NCI-H146 treated with DMSO at 0.1 percent for 48 hours (cell line): ENCODE measurements around the gene COA5.

ENCODE experiments used
- DNase-seq: peaks from one replicate; lab custom pipeline; 2025; ENCODE audit not compliant: unreplicated experiment; lab: John Stamatoyannopoulos, UW

The COA5 gene, protein sequence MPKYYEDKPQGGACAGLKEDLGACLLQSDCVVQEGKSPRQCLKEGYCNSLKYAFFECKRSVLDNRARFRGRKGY

DNA sequence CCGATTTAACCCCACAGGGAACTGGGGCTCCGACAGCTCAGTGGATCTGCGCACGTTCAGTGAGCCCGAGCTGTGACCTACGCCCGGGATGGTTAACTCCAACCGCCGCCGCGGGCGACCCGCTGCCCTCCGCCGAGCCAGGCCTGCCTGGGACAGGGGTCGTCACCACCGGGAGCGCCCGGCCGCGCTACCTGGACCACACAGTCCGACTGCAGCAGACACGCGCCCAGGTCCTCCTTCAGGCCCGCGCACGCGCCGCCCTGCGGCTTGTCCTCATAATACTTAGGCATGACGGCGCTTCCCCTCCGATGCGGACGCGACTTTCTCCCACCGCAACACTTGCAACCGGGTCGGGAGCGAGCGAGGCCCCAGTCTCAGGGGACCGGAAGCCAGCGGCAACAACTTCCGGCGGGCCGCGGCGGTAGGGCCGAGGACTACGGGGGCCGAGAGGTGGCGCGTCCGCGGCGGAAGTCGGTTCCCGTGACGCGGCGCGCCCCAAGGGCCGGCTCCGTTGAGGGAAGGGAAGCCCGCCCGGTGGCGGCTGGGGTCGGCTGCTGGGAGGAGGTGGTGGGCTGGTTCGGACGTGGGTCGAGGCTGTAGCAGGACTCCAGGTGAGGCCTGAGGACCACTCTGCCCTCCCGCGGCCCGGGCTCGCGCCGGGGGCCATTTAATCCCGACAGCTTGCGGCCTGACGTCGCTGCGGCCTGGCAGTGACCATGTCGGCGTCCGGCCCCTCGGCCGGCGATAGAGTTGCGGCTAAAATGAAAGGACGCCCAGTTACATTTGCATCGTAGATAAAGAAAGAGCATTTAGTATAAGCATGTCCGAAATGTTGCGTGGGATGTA is at the start of gene COA5, which contains the start of gene UNC50:
Gene COA5 (minus strand): TSS at position 397 of the 846 bp plus-strand sequence. CDS start 107 bp downstream, at position 290.
Gene UNC50 (plus strand): TSS at position 474 of the 846 bp plus-strand sequence. CDS start 1,171 bp downstream, outside the sequence.
- DNase-seq = peak; percentile 75

DNA sequence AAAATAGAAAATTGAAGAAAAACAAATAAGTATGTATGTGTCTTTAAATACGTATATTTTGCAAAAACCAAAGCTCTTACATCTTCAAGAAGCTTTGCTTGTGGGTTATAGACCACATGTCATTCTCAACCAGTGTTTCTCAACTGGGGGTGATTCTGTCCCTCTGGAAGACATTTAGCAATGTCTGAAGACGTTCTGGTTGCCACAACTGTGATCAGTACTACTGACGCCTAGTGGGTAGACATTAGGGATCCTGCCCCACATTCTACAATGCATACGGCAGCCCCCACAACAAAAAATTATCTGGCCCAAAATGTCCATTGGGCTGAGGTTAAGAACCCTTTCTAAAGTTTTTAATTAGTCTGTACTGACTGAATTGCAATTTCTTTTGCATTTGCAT is 48.5 kb upstream of the COA5 start:
- DNase-seq = no peak

DNA sequence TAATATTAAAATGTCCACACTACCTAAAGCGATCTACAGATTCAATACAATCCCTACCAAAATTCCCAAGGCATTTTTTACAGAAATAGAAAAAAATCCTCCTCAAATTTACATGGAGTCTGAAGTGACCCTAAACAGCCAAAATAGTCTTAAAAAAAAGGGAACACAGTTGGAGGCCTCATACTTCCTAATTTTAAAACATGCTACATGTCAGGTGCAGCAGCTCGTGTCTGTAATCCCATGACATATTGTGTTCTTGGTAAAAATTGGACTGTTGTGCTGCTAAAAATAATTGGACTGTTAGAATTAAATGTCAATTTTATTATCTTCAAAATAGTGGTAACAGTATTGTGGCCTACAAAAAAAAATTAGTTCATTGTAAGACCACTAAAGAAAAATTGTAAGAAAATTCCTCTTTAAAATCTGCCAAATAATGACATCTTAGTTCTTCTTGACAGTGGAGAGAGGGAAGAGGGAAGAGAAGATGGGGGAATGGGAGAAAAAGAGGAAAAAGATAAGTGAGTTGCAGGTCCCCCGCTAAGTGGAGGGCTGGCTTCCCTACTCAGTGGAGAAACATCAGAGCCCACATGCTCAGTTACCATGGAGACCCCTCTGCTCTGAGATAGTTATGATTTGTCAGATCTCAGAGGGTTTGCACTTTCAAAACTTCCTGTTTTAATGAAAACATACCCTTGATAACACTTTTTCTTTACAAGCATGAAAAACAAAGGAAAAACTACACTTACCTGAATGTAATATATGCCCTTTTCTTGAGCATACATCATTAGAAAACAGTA is 46.6 kb upstream of the COA5 start:
- DNase-seq = no peak

DNA sequence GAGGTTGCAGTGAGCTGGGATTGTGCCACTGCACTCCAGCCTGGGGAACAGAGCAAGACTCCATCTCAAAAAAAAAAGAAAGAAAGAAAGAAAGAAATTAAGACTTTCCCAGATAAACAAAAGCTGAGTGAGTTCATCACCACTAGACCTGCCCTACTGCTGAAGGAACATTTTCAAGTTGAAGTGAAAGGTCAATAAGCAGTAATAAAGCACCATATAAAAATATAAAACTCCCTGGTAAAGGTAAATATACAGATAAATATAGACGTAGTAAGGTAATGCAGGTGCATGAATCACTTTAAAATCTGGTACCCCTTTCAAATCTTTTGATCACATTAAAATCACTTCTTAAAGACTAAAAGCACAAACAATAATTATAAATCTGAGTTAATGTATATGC is 42.7 kb upstream of the COA5 start:
- no peak for DNase-seq

DNA sequence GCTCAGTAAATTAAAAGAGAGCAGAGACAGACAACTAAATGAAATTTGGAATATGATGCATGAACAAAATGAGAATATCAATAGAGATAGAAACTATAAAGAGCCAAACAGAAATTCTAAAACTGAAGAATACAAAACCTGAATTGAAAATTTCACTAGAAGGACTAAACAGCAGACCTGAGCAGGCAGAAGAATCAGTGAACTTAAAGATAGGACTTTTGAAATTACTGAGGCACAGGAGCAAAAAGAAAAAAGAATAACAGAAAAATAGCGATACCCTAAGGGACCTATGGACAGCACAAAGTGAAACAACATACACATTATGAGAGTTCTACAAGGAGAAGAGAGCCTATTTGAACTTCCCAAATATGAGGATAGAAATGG is 41.7 kb upstream of the COA5 start:
- DNase-seq = no peak

DNA sequence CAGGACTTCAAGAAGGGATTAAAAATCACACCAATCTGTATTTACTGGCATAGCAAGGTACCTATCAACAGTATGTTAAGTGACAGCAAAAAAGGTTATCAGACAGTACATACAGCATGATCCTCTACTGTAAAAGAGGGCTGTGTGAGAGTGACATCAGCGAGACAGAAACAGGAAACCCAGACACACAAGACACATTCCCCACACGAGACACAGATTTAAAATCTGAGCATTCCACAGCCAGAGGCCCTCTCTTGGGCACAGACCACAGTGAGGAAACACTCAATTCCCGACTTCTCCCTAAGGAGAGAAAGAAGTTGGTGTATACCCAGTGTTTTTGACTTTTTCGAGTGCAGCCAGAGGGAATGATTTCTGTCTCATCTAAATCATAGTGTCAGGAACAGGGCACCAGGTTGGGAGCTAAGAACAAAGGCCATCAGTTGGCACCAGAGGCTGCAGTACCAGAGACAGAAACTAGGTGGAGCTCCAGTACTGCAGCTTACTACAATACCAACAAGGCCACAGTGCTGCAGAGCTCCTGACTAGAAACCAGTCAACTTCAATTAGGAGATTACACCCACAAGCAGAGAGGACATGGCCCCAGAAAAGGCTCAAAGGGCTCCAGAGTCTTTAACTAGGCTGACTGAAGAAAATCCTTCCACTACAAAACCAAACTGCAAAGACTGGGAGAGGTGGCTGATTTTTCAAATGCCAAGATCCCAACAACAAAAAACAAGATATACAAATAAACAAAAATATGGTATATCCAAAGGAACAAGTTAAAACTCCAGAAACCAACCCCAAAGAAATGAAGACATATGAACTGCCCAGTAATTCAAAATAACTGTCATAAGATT is 41.1 kb upstream of the COA5 start:
- DNase-seq = peak; percentile 69

DNA sequence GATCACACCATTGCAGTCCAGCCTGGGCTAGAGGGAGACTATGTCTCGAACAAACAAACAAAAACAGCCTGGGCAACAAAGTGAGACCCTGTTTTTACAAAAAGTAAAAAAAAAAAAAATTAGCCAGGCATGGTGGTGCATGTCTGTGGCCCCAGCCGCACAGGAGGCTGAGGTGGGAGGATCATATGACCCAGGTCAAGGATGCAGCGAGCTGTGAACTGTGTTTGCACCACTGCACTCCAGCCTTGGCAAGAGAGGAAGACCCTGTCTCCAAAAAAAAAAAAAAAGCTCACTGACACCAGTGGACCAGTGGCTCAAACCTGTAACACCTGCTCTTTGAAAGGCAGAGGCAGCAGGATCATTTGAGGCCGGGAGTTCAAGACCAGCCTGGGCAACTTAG is 40.1 kb upstream of the COA5 start:
- no peak for DNase-seq

DNA sequence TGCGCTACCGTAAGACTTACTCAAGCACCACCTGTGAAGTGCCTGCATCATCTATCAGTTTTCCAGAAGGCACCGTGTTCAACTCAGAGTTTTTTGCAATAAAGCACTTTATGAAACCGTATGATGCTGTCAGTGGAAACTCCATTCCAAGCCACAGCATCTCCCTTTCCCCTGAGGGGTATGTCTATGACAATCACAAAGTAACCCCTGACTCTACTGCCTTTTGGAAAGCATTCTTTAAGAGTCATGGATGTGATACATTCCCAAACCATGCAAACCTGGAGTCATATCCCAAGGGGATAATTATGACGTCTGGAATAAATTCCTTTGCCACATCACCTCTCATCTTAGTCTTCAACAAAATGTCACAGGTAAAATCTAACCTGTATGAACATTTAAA is 39.3 kb upstream of the COA5 start:
- no peak for DNase-seq

DNA sequence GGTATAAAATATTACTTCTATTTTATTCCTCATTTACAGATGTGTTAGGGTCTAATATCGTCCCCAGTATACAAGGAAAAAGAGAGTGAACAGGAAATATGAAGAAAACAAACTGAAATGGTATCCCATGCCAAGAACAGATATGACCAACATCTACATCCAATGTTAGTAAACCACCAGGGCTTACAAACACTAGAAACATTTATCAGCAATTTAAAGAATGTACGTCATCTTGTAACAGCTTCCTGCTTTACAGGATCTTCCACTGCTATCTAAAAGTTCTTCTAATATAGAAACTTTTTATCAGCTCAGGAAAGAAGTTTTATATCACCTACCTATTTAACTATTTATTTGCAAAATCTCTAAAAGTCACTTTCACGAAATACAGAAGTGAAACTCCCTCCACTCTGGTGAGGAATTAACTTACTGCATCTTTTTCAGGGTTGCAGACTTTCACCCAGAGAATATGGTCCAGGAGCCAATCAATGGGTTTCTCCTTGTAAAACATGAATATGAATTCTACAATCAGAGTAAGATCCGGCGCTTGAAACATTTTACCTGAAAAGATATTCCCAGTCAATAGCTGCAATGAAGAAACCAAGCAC is 35.3 kb upstream of the COA5 start:
- no peak for DNase-seq

DNA sequence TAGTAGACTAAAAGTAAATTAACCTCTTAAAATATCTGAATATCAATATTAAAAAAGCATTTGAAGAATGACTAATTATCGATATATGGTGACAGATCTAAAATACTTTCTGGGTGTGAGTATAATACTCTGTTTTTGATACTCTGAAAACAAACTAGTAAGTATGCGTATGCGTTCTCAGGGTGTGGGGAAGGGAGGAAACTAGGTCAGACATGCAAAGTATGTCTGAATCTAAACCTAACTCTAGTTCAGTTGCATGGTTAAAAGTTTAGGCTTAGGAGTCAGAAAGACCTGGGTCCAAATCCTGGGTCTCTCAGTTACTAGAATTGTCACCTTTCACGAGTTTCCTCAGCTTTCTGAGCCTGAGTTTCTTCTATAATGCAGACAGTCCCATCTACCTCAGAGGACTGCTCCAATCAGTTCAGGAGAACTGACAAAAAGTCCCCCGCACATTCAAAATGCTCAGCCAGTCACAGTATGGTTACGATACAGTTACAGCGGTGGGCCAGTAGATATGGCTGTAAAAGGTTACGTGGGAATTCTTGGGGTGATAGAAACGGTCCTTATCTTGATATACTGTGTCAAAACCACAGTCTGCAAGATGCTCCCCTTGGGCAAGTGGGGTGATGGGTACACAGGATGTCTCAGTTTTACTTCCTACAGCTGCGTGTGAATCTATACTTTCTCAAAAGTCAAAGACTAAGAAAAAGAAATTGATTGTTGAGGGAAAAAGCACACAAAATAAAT is 29.3 kb upstream of the COA5 start:
- DNase-seq = no peak

DNA sequence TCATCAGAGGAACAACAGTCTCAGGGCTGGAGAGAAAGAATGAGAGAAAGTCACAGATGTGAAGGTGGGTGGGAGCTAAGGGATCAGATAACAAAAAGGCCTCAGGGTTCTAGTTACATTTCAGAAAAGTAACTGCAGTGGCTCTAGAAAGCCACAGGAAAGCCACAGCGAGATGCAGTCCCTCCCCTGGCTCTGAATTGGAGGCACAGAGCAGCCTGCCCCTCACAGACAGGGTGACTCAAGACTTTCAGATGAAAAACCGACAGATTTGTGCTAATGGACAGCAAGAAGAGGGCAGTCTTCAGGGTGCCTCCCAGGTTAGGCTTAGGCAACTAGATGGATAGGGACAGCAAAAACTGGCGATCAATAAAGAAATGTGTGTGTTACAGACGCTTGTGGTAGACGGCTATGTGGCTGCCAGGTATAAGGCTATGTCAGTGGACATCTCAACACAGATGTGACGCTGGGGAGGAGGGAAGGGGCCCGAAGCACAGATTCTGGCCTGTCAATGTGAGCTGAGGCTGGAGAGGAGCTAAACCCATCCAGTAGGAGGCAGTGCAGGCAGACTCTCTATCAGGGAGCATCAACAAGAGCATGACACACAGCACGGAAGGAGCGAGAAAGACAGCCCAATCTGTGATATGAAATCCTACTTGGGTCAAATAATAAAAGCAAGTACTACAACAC is 26.2 kb upstream of the COA5 start:
- no peak for DNase-seq

DNA sequence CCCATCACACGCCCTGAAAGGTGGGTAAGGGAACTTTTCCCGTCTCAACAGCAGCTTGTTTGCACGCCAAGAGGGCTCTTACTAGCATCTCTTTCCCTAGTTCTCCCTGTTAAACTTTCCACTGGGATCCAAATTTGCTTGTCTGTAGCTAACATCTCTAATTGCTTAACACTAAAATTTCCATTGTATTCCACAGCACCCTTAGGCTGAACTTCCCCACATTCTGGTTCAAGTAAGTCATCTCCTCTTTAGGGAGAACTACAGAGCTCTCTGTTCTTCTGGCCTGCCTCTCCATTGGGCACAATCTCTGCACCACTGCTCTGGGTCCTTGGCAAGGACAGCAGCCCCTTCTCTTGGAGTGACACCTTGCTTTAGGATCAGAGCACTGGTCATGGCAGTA is 24.0 kb upstream of the COA5 start:
- no peak for DNase-seq

DNA sequence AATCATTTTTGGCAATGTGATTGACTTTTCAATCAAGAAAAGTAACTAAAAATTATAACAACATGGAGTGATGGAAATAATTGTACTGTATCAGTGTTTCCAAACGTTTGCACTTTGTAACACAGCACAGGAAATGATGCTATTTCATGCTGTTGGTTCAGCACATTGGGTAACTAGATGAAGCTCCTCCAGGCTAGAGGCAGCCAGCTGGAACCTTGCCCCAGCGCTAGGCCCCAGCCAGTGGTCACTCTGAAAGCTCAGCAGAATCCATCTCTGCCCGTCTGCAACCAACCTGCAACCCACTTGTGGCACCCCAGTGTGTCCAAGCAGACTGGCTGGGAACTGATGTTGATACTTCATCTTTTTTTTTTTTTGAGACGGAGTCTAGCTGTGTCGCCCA is 15.3 kb upstream of the COA5 start:
- no peak for DNase-seq

DNA sequence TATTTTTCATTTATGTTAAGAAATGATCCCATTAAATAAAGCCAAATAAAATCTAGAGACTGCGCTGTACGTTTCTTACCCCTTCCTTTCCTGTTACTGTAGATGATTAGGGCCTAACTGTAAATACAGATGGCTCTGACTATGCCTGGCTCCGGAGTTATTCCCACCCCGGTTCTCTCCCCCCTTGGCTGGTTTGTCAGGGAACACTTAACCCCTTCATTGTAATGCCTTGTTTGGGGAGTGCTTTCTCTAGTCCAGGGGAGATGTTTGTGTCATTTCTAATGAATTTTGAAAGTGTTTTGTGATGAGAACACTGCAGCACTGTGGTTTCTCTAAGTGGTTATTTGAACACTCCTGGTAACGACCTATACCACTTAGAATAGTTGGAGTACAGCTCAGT is 8.8 kb upstream of the COA5 start:
- DNase-seq = no peak

DNA sequence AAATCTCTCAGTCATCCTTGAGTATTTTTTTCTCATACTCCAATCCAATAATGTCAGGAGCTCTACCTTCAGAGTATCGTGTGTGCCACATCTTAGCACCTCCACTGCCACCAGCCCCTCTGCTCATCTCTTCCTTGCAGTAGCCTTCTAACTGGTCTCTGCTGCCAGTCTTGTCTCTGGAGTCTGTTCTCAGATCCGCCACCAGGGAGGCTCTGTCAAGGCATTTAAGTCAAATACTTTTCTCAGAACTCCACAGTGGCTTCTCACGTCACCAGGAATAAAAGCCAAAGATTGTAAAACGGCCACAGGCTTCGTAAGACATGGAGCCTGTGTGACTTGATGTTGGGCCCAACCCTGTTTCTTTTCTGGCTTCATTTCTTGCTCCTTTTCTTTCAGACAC is 7.2 kb upstream of the COA5 start:
- no peak for DNase-seq

DNA sequence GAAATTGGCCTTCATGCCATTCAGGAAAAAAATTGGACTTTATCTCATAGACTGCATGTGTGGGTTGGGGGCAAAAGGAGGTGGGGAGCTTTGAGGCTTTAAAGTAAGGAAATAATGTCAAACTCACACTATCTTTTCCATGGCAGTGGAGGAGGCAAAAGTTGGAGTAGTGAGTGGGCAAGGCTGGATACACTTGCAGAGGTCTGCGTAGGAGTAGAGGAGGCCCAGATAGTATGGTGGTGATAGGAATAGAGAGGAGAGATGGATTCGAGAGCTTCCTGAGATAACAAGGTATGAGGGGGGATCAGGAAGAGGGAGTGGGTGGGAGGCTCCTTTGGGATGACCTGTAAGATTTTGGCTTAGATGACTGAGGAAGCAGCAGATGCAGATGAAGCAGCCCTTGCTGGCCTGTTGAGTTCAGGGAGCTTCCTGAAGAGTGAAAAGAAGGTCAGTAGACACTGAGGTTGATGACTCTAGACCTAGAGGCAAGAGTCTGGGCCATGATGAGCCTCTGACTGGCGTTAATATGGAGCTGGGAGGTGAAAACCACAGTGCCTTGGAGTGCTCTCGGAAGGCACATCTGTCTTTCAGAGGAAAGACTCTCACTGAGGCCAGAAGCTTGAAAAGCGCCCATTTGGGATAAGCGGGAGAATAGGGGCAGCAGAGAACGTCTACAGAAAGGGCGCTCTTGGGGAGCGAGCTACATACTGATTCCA is 5.9 kb upstream of the COA5 start:
- DNase-seq = no peak

DNA sequence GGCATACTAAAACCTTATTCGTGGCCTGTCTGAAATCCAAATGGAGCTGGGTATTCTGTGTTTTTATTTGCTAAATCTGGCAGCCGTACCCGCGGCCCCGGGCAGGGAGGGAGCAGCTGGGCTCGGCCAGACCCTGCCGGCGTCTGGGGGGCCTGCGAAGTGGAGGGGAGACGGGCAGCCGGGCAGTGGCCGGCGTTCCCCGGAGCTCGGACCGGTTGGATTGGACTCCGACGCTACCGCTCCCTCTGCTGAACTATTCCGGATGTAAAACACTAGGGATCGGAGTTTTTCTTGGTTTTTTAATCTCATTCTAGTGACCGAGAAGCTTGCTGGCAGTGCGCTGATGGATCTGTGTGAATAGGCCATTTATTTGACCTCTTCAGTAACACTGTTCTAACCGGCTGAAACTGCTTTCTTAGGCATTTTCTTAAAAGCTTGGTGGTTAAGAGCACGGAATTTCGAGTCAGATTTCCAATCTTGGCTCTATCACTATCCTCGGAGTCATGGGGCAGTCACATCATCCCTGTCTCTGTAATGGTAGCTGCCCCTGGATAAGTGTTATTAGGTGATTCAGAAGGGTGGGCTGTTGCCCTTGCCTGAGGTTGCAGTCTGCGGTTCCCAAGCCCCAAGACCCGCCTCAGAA is 771 bp upstream of the COA5 start:
- no peak for DNase-seq

DNA sequence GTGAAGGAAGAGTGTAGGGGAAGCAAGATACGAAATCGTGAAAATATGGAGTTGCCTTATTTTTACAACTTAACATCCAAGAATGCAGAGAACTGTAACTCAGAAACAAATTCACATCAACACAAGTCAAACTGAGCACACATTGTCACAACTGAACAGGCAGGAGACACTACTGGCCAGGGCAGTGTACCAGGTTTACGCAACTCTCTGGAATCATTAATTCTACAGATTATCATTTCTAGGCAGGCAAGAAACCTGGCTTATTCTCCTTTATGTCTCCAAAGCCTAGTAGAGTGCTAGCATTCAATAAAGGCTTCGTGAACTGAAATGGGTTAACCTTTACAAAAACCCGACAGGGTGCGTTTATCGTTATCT is 584 bp downstream of the COA5 start:
- no peak for DNase-seq
